A673 (cell line): ENCODE data around the gene TMEM218. TPM values are rescaled to one million over a fixed set of nuclear protein-coding genes. Genes with fewer than 3 reads are reported as not detected.

Experiments used
- BruUV-seq: library from RNA; stranded (reverse); fragments of 400-500 nt; replicated peaks from 2 replicates; lab custom pipeline; 2021; lab: Mats Ljungman, UMichigan
- CTCF ChIA-PET: fragments of 300-600 bp; sonication (Branson Sonifier 250); formaldehyde crosslinking; loops from one replicate; lab custom pipeline; 2022; ENCODE audit warnings: antibody characterized with exemption; lab: Charles Lee
- POLR2A ChIA-PET: fragments of 300-600 bp; sonication (Branson Sonifier 250); formaldehyde crosslinking; loops from one replicate; lab custom pipeline; 2022; ENCODE audit warnings: antibody characterized with exemption; ENCODE audit not compliant: low non-redundant PET; lab: Charles Lee
- DNase-seq: peaks from one replicate; pipeline ENCODE4 v3.0.0-alpha.2; 2015; ENCODE audit warnings: low spot score
- H3K27ac ChIP-seq: fragments of 200-600 bp; sonication (generic); 2 replicates; pipeline ENCODE4 v1.5.1; 2016; ENCODE audit warnings: mixed run types, low read depth, mild to moderate bottlenecking, mixed read lengths, antibody characterized with exemption, low read length; ENCODE audit not compliant: poor library complexity, severe bottlenecking
- H3K27me3 ChIP-seq: fragments of 200-600 bp; sonication (generic); replicated peaks from 2 replicates; pipeline ENCODE4 v1.6.1; 2017; ENCODE audit warnings: mixed run types, low read depth, mild to moderate bottlenecking, mixed read lengths, antibody characterized with exemption, low read length; ENCODE audit not compliant: insufficient read depth, poor library complexity
- H3K36me3 ChIP-seq: fragments of 200-600 bp; sonication (generic); 2 replicates; pipeline ENCODE4 v1.6.1; 2016; ENCODE audit warnings: mixed run types, mild to moderate bottlenecking, mixed read lengths, antibody characterized with exemption, low read length; ENCODE audit not compliant: insufficient read depth, poor library complexity, severe bottlenecking
- H3K4me1 ChIP-seq: fragments of 200-600 bp; sonication (generic); 2 replicates; pipeline ENCODE4 v1.6.1; 2017; ENCODE audit warnings: mixed run types, mild to moderate bottlenecking, mixed read lengths, antibody characterized with exemption, low read length; ENCODE audit not compliant: insufficient read depth, poor library complexity, severe bottlenecking
- H3K4me3 ChIP-seq: fragments of 200-600 bp; sonication (generic); 2 replicates; pipeline ENCODE4 v1.5.1; 2016; ENCODE audit warnings: low read depth, mixed run types, mild to moderate bottlenecking, mixed read lengths, low read length; ENCODE audit not compliant: poor library complexity, severe bottlenecking
- H3K9me3 ChIP-seq: fragments of 200-600 bp; sonication (generic); 2 replicates; pipeline ENCODE4 v1.6.1; 2016; ENCODE audit warnings: mixed run types, low read depth, mild to moderate bottlenecking, mixed read lengths, antibody characterized with exemption, low read length; ENCODE audit not compliant: poor library complexity, severe bottlenecking
- EZH2 ChIP-seq: fragments of 200-600 bp; sonication (generic); IDR thresholded peaks from 2 replicates; pipeline ENCODE4 v1.6.1; 2017; ENCODE audit warnings: borderline replicate concordance, low read depth, mild to moderate bottlenecking, mixed read lengths, antibody characterized with exemption, low read length; ENCODE audit not compliant: poor library complexity, severe bottlenecking
- intact Hi-C: fragments of 100-400 bp; cut with micrococcal nuclease; formaldehyde crosslinking; loops from one replicate; pipeline ENCODE4 v1.10.0; 2022; ENCODE audit not compliant: unreplicated experiment
- total RNA-seq: library from RNA; stranded (reverse); gene quantifications from 2 replicates; pipeline ENCODE4 v1.2.3, GENCODE V29; 2021
- TF ChIP-seq, protein P1 (sequence below): fragments of 300-800, 200-600 bp; sonication (generic); conservative IDR thresholded peaks from 2 replicates; pipeline ENCODE4 v1.5.1; 2017; ENCODE audit warnings: low read depth, mild to moderate bottlenecking, antibody characterized with exemption, low read length, moderate library complexity, mixed read lengths

Gene TMEM218
- total RNA-seq, 1 experiment from 2014 or later = 28.8 TPM

GRCh38 chr11:125084761-125085231 lies 26.6 kb downstream of the TMEM218 start:
- BruUV-seq = no TSS peak
- Histone ChIP-seq H3K36me3 (no peaks in the 10 kb centered on the region), H3K27me3 (no peaks in the 10 kb centered on the region), H3K4me3 (no peak overlapping the region), H3K27ac (no peak overlapping the region), H3K9me3 (no peaks in the 10 kb centered on the region), H3K4me1 (no peaks in the 10 kb centered on the region)
- ChIA-PET POLR2A (no interaction called here), CTCF (no interaction called here)
- TF ChIP-seq, protein P1, sequence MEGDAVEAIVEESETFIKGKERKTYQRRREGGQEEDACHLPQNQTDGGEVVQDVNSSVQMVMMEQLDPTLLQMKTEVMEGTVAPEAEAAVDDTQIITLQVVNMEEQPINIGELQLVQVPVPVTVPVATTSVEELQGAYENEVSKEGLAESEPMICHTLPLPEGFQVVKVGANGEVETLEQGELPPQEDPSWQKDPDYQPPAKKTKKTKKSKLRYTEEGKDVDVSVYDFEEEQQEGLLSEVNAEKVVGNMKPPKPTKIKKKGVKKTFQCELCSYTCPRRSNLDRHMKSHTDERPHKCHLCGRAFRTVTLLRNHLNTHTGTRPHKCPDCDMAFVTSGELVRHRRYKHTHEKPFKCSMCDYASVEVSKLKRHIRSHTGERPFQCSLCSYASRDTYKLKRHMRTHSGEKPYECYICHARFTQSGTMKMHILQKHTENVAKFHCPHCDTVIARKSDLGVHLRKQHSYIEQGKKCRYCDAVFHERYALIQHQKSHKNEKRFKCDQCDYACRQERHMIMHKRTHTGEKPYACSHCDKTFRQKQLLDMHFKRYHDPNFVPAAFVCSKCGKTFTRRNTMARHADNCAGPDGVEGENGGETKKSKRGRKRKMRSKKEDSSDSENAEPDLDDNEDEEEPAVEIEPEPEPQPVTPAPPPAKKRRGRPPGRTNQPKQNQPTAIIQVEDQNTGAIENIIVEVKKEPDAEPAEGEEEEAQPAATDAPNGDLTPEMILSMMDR = no peak
- no peak for TF ChIP-seq EZH2
- DNase-seq = no peak
- intact Hi-C loops = no loop called here

- POLR2A ChIA-PET = no interaction called here
- intact Hi-C loops = no loop called here
- CTCF ChIA-PET = no interaction called here
- Histone ChIP-seq H3K9me3 (no peaks in the 10 kb centered on the region), H3K4me3 (no peak overlapping the region), H3K27ac (no peak overlapping the region), H3K4me1 (no peaks in the 10 kb centered on the region), H3K27me3 (no peaks in the 10 kb centered on the region), H3K36me3 (no peaks in the 10 kb centered on the region)
- TF ChIP-seq, protein P1 = no peak
- no peak for TF ChIP-seq EZH2
- no peak for DNase-seq
- BruUV-seq = no TSS peak
Observed at GRCh38 chr11:125084057-125084416, 27.4 kb downstream of the TMEM218 start.

DNA sequence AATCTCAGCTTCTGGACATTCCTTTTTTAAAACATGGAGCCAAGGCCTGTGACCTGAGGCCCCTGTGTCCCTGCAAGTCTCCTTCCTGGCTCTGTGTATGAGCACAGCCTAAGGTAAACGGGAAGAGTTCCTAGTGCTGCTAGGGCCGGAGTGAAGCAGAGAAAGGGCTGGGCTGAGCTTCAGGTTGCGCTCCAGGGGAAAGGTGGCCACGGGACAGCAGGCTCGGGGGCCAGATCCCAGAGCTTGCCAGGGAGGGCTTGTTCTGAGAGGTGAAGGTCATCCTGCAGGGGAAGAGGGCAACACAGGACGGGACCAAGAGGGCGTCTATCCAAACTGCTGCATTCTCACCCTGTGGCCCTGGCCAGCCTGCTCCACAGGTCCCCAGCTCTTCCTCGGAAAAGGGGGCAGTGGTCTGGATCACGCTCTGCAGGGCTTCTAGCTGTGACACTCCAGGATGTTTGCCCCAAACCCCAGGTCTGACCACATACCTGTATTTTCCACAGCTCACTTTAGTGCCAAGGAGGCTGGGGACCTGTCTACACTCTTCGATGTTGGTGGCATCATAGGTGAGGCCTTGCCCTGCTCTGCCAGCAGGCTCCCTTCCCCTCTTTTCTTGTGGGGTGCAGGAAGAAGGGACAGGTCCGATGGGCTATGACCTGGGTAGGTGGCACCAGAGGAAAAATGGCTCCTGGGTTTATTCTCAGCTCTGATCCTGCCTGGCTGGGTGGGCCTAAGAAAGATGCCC lies 27.9 kb downstream of the TMEM218 start:
- DNase-seq = no peak
- intact Hi-C loops = no loop called here
- Histone ChIP-seq H3K36me3 (no peaks in the 10 kb centered on the region), H3K27me3 (no peaks in the 10 kb centered on the region), H3K27ac (no peak overlapping the region), H3K4me1 (no peaks in the 10 kb centered on the region), H3K4me3 (no peak overlapping the region), H3K9me3 (no peaks in the 10 kb centered on the region)
- no TSS peak for BruUV-seq
- ChIA-PET CTCF (interaction anchor here (0.6 kb wide), 1 partner anchor 92 kb away, joined by 3 read pairs; no protein-coding TSS in a partner anchor), POLR2A (no interaction called here)
- TF ChIP-seq, protein P1 = no peak
- TF ChIP-seq EZH2 = no peak
